Heart right ventricle (tissue), 16 donors: ENCODE measurements around the gene HSD17B3. TPM values are rescaled to one million over a fixed set of nuclear protein-coding genes. Genes with fewer than 3 reads are reported as not detected.

Experiments used
- ATAC-seq, 8 donors: fragments of 200-7000 bp; cut with Tn5 transposase; one replicate each; pipeline ENCODE4 v1.9.1; 2020; ENCODE audit warnings: mild to moderate bottlenecking in 8 of 8, moderate library complexity in 8 of 8, moderate number of reproducible peaks in 1 of 8
- DNase-seq, 2 donors: peaks; one replicate each; pipeline ENCODE4 v3.0.0-alpha.2; 2020
- H3K27ac ChIP-seq, 10 donors: fragments of 200-600 bp; sonication (generic) in 2 of 10; one replicate each; pipeline versions ENCODE4 v1.5.0 to v1.8.0; 2020 to 2022; ENCODE audit warnings: mild to moderate bottlenecking in 3 of 10
- H3K27me3 ChIP-seq, 7 donors: fragments of 200-600 bp; one replicate each; pipeline ENCODE4 v1.8.0; 2021 to 2022; ENCODE audit warnings: mild to moderate bottlenecking in 2 of 7
- H3K36me3 ChIP-seq, 9 donors: fragments of 200-600 bp; sonication (generic) in 1 of 9; one replicate each; pipeline versions ENCODE4 v1.5.0 to v1.8.0; 2020 to 2022; ENCODE audit warnings: mild to moderate bottlenecking in 2 of 9
- H3K4me1 ChIP-seq, 9 donors: fragments of 200-600 bp; sonication (generic) in 1 of 9; one replicate each; pipeline versions ENCODE4 v1.5.0 to v1.8.0; 2020 to 2022; ENCODE audit warnings: mild to moderate bottlenecking in 4 of 9
- H3K4me3 ChIP-seq, 10 donors: fragments of 200-600 bp; sonication (generic) in 2 of 10; one replicate each; pipeline versions ENCODE4 v1.5.0 to v1.8.0; 2020 to 2022; ENCODE audit warnings: mild to moderate bottlenecking in 7 of 10, moderate library complexity in 2 of 10
- H3K9me3 ChIP-seq, 11 donors: fragments of 200-600 bp in 10 of 11; sonication (generic) in 2 of 11; one replicate each; pipeline versions ENCODE4 v1.5.0 to v1.8.0; 2013 to 2022; ENCODE audit warnings: mild to moderate bottlenecking in 2 of 11, control low read depth in 1 of 11, moderate library complexity in 1 of 11
- CTCF ChIP-seq, 9 donors: fragments of 200-600 bp; sonication (generic) in 2 of 9; IDR thresholded peaks; one replicate each; pipeline versions ENCODE4 v1.5.0 to v1.8.0; 2021 to 2022; ENCODE audit warnings: antibody characterized with exemption in 9 of 9, mild to moderate bottlenecking in 5 of 9, moderate library complexity in 1 of 9
- WGBS, 2 donors: extraction: QIAGEN DNeasy Blood & Tissue Kit; methylation state at CpG; one replicate each; pipeline ENCODE4 v1.1.7; 2013; ENCODE audit warnings: inconsistent platforms in 1 of 2; 5-methylcytosine and 5-hydroxymethylcytosine counted together
- intact Hi-C, 10 donors: fragments of 100-400 bp; cut with DNase I; formaldehyde crosslinking; loops; one replicate each; pipeline versions ENCODE4 v1.11.1 to v1.14.2; 2022
- polyA plus RNA-seq, 2 donors: library from polyadenylated mRNA; stranded (reverse); fragments of 200-250 nt; gene quantifications; one replicate each; pipeline ENCODE4 v1.2.3, GENCODE V29; 2013
- total RNA-seq, 10 donors: library from RNA; stranded (reverse); fragmentation: NEBNext Ultra II Directional in 3 of 10; extraction: Animal tissue kit (Norgen Biotek cat#: 25700) in 3 of 10; gene quantifications; one replicate each; pipeline versions ENCODE4 v1.2.1 to v1.2.4, GENCODE V29; 2021 to 2023
- donor health status: Arrhythmogenic right ventricular cardiomyopathy.
- donor health status: ischemic (EF 13 %, LVEDD 7.1; RV severe dilation, severe dysfunction).
- donor health status: healthy with polysubstance abuse.
- donor health status: DM: no; HTN: yes; CAD: no.
- donor health status: DM: no; HTN: no; CAD: no.
- donor health status: ischemic (EF 25% LVEDD 6.9; RV normal size, moderate dysfunction).
- donor health status: ischemic (EF 25% LVEDD 5.7; RV mildly dilated, moderate dysfunction).
- donor health status: healthy.
- donor health status: DM: yes; HTN: yes; CAD: no.
- donor health status: Ischemic cardiomyopathy.
- donor health status: ischemic (EF 35%, LVEDD 5.7; RV mildly dilated, moderate dysfunction).
- donor health status: nonischemic (EF 11% LVEDD 7.7; RV severe dilation, severe dysfunction).
- donor health status: DM: yes; HTN: yes; CAD: no.
- donor health status: PGD.
- donor health status: ischemic (EF 29% LVEDD 5.4; RV normal size, mild dysfunction).
- donor health status: nonischemic (EF 23%, LVEDD 6.1; RV moderate dilation, normal function).

HSD17B3 gene
- total and polyA plus RNA-seq, 12 donors = 0.66 to 12.2 (median 1.2) TPM

GRCh38 chr9:96187151-96187555 is 114.8 kb downstream of the HSD17B3 start:
- WGBS, 2 donors = 78 to 83% methylated on average over 12 of the region's 12 CpGs
- Histone ChIP-seq H3K27ac (no peak overlapping the region), H3K9me3 (peaks cover 0 to 42% (median 10%) of the 10 kb centered on the region in 11 donors), H3K4me3 (no peak overlapping the region), H3K4me1 (peaks cover 0 to 6% (median 0%) of the 10 kb centered on the region in 9 donors), H3K27me3 (peaks cover 0 to 48% (median 25%) of the 10 kb centered on the region in 7 donors), H3K36me3 (no peaks in the 10 kb centered on the region)
- DNase-seq = no peak
- TF ChIP-seq CTCF (IDR thresholded peaks at IDR 0.05) = no peak
- no peak for ATAC-seq
- intact Hi-C loops = loop anchor here in 1 of 10 donors (10.0 kb wide), 1 partner anchor 622 kb away; no protein-coding TSS in a partner anchor

GRCh38 chr9:96186591-96187011 is 115.4 kb downstream of the HSD17B3 start:
- ATAC-seq (no peak), DNase-seq (no peak)
- no peak overlapping the region for H3K27ac ChIP-seq
- H3K4me3 ChIP-seq = no peak overlapping the region
- peaks cover 0 to 51% (median 25%) of the 10 kb centered on the region in 7 donors for H3K27me3 ChIP-seq
- intact Hi-C loops = loop anchor here in 1 of 10 donors (10.0 kb wide), 1 partner anchor 622 kb away; no protein-coding TSS in a partner anchor
- H3K9me3 ChIP-seq = peaks cover 0 to 42% (median 10%) of the 10 kb centered on the region in 11 donors
- TF ChIP-seq CTCF (IDR thresholded peaks at IDR 0.05) = no peak
- peaks cover 0 to 6% (median 0%) of the 10 kb centered on the region in 9 donors for H3K4me1 ChIP-seq
- no peaks in the 10 kb centered on the region for H3K36me3 ChIP-seq
- 10 to 15% methylated on average over 18 of the region's 18 CpGs for WGBS, 2 donors

- Histone ChIP-seq H3K36me3 (no peaks in the 10 kb centered on the region), H3K4me3 (no peak overlapping the region), H3K4me1 (peaks cover 0 to 6% (median 0%) of the 10 kb centered on the region in 9 donors), H3K27ac (no peak overlapping the region), H3K27me3 (peaks cover 0 to 56% (median 25%) of the 10 kb centered on the region in 7 donors), H3K9me3 (peaks cover 0 to 35% (median 9%) of the 10 kb centered on the region in 11 donors)
- ATAC-seq (no peak), DNase-seq (no peak)
- WGBS, 2 donors = 90 to 92% methylated on average over 2 of the region's 2 CpGs
- intact Hi-C loops = loop anchor here in 1 of 10 donors (10.0 kb wide), 1 partner anchor 621 kb away; no protein-coding TSS in a partner anchor
- no peak for TF ChIP-seq CTCF (IDR thresholded peaks at IDR 0.05)
These were observed 116.3 kb downstream of the HSD17B3 start for GRCh38 chr9:96185518-96186156.

Other genes with a start within 250 kb of the HSD17B3 start
- 10 to 100 TPM; 10.8 to 20.8 (median 13.2) TPM for gene SLC35D2, start 81.5 kb upstream of the HSD17B3 start, total RNA-seq
- 10 to 100 TPM; 11.5 to 16.2 TPM for gene SLC35D2, start 81.5 kb upstream of the HSD17B3 start, polyA plus RNA-seq
- 1 to 10 TPM; 2.4 to 6.4 (median 4.0) TPM for gene ZNF367, start 116.2 kb upstream of the HSD17B3 start, total RNA-seq
- gene ZNF367, start 116.2 kb upstream of the HSD17B3 start, polyA plus RNA-seq = 1 to 10 TPM; 1.2 to 2.9 TPM
- 10 to 100 TPM; 20.8 to 30.4 (median 25.9) TPM for gene HABP4, start 148.0 kb upstream of the HSD17B3 start, total RNA-seq
- 10 to 100 TPM; 21.2 to 25.1 TPM for gene HABP4, start 148.0 kb upstream of the HSD17B3 start, polyA plus RNA-seq